Frontal cortex (tissue), 4 donors: Measurements from ENCODE around the gene SLC25A36. TPM values are rescaled to one million over a fixed set of nuclear protein-coding genes. Genes with fewer than 3 reads are reported as not detected.
"Not testable (repeated sequence)": the region's sequence is repeated elsewhere in the genome, so short reads cannot be mapped to it uniquely, and the experiment has no call there.

Experiments used
- DNase-seq, 2 donors: peaks; one replicate each; pipeline ENCODE4 v3.0.0; 2012; ENCODE audit warnings: low spot score in 2 of 2
- FAIRE-seq: peaks from 2 replicates; lab custom pipeline; 2012; peaks lifted over from hg19 to GRCh38; lab: Jason Lieb, UNC
- total RNA-seq: library from RNA; depleted of rRNA; stranded (reverse); fragments of >200 nt; gene quantifications from one replicate; pipeline ENCODE4 v1.2.3, GENCODE V29; 2014
- donor health status: control.
- donor health status: control.
- donor health status: control.

SLC25A36 gene
- total RNA-seq, 1 donor from 2014 or later: 119 TPM

DNA sequence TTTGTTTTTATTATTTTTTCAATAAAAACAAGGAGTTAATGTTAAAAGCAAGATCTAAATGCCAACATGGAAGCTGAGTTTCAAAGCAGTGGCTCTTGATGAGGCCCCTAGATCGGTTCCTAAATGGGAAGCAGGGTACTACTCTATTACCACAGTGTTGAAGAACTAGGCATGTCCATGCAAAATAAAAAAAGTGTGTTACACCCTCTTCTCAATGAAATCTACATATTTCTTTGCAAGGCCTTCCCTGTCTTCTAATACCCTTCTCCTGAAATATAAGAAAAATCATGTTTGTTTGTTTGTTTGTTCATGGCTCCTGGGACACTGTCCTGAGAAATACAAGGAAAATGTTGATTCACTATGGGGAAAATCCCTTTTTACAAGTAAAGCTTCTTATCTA lies 12.2 kb upstream of the SLC25A36 start:
- FAIRE-seq (no peak), DNase-seq (no peak)

GRCh38 chr3:140931016-140931454 lies 10.6 kb upstream of the SLC25A36 start:
- FAIRE-seq: no peak

GRCh38 chr3:140931801-140932200 lies 9.8 kb upstream of the SLC25A36 start:
- FAIRE-seq: no peak
- DNase-seq: no peak

More at GRCh38 chr3:140931016-140931454, 10.6 kb upstream of the SLC25A36 start:
- DNase-seq: no peak

- FAIRE-seq (no peak), DNase-seq (no peak)
Observed at GRCh38 chr3:140933109-140933508, 8.5 kb upstream of the SLC25A36 start.

GRCh38 chr3:140933552-140933951 lies 8.1 kb upstream of the SLC25A36 start:
- no peak for FAIRE-seq
- DNase-seq: no peak

DNA sequence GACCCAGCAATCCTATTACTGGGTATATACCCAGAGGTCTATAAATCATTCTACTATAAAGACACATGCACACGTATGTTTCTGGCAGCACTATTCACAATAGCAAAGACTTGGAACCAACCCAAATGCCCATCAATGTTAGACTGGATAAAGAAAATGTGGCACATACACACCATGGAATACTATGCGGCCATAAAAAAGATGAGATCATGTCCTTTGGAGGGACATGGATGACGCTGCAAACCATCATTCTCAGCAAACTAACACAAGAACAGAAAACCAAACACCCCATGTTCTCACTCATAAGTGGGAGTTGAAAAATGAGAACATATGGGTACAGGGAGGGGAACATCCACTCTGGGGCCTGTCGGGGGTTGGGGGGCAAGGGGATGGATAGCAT lies 2.3 kb upstream of the SLC25A36 start:
- FAIRE-seq, DNase-seq: not testable (repeated sequence)

GRCh38 chr3:140941090-140941433 lies 574 bp upstream of the SLC25A36 start:
- FAIRE-seq (no peak), DNase-seq (no peak)

GRCh38 chr3:140942221-140943104 lies 827 bp downstream of the SLC25A36 start:
- FAIRE-seq: no peak
- peak in 1 of 2 donors; percentile 27 for DNase-seq

- DNase-seq (no peak), FAIRE-seq (no peak)
Observed at GRCh38 chr3:140943781-140944552, 2.3 kb downstream of the SLC25A36 start.

DNA sequence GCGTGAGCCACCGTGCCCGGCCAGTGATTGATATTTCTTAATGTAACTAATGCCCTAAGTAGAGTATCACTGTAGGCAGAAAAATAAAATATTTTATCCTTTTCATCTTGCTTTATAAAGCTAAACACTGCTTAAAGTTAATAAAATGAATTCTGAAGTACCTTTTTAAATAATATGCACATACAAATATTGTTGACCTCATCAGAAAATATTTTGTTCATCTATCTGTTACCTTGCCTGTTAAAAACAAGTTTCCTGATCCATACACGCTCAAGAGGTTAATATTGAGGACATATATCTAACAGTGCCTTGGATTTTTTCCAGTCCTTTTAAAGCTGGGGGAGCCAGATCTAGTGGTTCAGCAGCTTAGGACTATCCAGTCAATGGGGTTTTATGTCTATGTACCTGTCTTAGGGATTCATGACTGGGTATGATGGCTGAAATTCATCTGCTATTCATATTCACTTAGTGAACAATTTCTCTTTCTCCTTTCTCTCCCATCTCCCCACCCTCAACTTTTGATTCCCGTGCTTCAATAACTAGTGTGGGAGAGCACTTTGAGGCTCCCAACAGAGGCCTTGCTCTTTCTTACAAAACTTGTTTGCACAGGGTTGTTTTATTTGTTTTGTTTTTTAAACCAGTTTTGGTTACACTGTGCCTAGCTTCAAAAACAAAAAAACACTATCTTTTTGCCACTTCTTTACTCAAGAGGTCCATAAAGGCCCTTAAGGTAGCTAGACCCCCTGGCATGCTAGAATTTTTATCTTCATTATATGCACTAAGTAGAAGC lies 7.0 kb downstream of the SLC25A36 start:
- no peak for DNase-seq
- FAIRE-seq: no peak

DNA sequence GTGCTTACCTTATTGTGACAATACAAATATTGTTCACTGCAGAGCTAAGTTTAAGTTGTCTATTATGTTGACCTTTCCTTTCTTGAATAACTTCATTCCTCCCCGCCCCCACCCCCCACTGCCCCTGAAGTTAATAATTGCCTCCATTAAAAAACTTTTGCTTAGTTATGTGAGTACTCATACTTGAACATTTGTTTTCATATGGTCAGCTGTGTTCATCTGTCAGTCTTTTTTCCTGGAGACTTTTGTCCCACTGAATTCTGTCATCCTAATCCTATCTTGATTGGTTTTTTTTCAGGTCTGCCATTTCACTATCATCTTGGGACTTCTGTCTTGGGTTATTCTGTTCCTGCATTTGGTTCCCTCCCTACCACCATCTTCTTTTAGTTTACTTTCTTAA lies 8.5 kb downstream of the SLC25A36 start:
- FAIRE-seq (no peak), DNase-seq (no peak)

GRCh38 chr3:140950863-140951262 lies 9.2 kb downstream of the SLC25A36 start:
- FAIRE-seq: no peak
- no peak for DNase-seq

- not testable (repeated sequence) for DNase-seq, FAIRE-seq
Observed at GRCh38 chr3:140951750-140952149, 10.1 kb downstream of the SLC25A36 start.

GRCh38 chr3:140953028-140953960 lies 11.7 kb downstream of the SLC25A36 start:
- no peak for DNase-seq
- no peak for FAIRE-seq

DNA sequence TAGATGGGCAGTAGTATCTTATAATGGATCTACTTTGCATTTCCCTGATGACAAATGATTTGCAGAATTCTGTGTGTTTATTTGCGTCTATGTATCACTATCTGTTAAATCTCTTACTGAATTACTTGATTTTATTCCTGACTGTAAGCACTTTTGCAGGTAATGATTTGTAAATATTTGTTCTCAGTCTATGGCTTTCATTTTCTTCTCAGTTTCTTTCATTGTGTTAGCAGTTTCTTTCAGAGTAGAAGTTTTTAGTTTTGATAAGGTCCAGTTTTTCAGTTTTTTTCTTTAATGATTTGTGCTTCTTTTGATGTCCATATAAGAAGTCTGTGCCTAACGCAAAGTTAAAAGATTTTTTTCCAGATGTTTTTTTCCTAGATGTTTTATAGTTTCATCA lies 12.9 kb downstream of the SLC25A36 start:
- DNase-seq: no peak
- peak; percentile 8 for FAIRE-seq

DNA sequence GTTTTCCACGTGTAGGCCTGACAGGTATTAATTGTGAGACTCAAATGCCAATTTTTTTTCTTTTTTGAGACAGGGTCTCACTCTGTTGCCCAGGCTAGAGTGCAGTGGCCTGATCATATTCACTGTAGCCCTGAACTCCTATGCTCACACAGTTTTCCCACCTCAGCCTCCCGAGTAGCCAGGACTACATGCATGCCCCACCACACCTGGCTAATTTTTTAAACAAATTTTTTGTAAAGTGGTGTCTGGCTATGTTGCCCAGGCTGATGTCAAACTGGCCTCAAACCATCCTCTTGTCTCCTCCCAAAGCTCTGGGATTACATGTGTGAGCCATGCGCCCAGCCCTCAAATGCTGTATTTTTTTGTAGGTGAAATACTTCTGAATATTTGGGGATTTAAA lies 14.0 kb downstream of the SLC25A36 start:
- FAIRE-seq: no peak
- DNase-seq: no peak

DNA sequence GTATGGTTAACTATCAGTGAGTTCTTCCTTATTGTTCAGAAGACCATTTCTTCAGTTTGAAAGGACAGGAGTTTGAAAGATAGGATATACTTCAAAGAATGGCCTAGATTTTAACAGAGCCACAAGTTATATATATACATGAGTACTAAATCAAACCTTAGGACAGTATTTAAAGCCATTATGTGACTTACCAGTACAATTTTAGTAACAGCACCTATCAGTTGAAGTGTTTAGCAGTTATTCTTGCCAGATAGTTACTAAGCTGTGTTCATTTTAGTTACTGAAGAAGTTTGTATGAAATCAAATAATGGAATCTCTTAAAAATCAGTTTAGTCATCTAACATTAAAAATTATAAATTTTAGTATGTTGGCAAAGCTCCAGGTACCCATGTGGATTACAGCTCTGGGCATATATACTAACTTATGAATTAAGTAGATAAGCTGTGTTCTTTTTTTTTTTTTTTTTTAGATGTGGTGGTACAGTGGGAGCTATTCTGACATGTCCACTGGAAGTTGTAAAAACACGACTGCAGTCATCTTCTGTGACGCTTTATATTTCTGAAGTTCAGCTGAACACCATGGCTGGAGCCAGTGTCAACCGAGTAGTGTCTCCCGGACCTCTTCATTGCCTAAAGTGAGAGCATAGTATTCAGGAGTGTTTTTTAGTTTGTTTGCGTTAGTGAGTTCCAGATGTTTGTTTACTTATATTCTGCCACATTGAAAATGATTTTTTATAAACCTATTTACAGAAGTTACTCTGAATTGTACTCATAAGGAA lies 14.6 kb downstream of the SLC25A36 start:
- FAIRE-seq (no peak), DNase-seq (no peak)

DNA sequence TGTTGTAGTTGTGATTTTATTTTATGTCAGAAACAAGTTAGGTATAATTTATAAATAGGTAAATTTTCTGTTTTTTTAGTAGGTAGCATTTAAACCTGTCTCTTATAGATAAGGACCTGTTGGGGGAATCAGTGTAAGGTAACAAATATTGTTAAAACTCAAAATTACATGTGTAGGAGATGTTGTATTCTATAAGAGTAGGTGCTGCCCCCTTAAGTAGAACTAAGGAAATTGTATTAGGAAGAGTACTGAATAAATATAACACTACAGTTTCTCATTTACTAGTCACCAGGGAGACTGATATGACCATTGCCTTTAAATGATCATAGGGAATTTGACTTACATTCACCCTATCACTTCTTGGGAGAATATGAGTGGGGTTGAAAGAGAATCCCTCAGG lies 31.2 kb downstream of the SLC25A36 start:
- FAIRE-seq (peak; percentile 26), DNase-seq (no peak)
